Stimulated activated CD4-positive, alpha-beta T cell treated with anti-CD3 and anti-CD28 coated beads, Interleukin-2, amount 100 ng/mL, for 4 hours (primary cell): ENCODE measurements around the gene TTLL11.

ENCODE experiments used
- DNase-seq: peaks from one replicate; pipeline ENCODE4 v3.0.0-alpha.2; 2020; ENCODE audit warnings: low read depth

TTLL11 gene

DNA sequence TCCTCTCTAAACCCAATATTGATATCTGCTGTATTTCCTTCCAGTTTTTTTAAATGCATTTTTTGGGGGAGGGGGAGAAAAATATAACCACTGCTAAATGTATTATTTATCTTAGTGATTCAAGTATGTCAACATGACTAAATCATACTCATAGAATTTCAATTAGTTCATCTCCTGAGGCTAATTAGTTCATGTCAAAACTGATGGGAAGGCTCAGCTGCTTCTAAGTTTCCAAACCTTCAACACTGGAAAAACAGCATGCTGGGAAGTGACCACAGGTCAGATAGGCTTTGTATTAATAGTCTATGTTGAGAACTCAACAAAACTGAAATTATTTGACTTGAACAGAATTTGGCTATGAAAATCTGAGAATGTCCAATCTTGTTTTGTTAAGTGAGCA, 118.7 kb downstream of the TTLL11 start:
- DNase-seq: no peak

DNA sequence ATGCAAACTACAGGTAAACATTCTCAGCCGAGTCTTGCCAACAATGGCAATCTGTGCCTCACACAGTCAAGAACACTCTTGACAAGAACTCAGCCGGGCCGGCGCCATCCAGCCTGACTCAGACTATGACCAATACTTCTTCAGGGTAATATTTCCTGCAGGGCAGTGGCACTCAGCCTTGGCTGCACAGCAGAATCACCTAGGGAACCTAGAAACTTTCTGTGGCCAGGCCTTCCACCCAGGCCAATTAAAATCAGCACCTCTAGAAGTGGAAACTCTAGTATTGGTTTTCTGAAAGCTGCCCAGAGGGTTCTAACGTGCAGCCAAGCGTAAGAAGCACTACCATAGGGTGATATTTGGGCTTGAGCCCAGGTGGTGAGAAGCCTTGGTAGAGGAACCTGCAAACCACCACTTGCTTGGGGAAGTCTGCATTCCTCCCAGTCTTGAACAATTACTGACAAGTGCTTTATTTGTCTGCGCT, 120.6 kb downstream of the TTLL11 start:
- DNase-seq: no peak

DNA sequence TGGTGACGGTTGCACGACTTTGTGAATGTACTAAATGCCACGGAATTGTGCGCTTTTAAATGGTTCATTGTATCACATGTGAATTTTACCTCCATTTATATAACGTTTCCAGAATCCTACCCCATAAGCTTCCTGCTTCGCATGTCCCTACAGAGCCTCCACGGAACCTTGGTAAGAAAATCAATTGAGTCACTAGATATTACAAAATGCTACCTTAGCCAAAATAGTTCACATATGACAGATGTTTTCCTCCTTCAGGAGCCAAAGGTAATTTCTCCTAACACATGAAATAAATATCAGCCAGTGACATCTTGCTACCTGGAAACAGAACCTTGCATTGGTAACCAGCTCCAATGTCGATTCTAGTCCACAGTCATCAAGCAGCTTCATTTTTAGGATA, 125.1 kb downstream of the TTLL11 start:
- DNase-seq: no peak

DNA sequence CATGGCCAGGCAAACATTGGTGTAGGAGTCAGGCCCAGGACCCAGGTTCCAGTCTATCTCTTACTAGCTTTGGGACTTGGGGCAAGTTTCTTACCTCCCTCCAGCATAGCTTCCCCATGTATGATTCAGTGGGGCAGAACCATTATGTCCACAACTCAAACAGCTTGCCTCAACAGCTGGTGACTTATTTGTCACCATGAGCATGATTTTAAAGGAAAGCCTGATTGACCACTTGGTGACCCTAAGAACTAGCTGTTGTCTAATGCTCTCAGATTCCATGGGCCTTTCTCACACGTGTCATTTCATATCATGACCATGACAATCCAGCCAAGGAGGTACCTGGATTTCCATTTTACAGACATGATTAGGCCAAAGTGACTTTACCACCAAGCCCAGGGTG, 126.4 kb downstream of the TTLL11 start:
- DNase-seq: no peak

DNA sequence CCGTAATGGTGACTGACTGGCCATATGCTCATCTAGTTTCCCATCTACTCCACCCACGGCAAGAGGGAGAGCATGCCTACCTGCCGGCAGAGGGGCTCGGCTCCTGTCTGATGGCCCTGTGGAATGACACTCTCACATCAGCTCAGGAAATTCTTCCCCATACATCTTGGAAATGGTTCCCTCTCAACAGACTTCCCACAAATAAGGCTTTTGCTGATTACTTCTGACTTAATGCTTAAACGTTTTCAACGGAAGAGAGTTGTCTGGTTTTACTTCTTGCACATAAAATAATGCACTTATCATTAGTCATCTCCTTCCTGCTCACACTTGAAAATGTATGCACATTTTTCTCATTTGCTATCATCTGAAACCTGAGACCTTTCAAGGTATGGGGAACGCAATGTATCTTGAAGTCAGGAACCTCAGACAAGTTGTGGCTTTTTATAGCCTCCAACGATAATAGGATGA, 129.5 kb downstream of the TTLL11 start:
- DNase-seq: no peak

DNA sequence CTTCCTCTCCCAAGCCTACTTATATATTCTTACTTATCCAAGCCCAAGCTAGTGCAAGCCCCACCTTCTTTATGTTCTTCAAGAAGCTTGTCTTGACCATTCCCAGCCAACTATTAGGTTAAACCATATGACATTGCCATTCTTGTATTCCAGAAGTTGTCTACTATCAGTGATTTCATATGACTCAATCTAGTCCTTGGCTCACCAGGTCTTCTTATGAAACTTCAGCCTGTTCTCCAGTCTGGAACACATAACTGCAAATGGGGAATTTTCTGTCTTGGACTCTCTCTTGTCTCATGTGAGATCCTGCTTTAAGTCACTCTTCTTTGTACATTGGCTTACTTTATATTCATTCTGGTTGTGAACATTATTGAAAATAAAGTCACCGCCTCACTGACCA, 130.7 kb downstream of the TTLL11 start:
- DNase-seq: no peak

DNA sequence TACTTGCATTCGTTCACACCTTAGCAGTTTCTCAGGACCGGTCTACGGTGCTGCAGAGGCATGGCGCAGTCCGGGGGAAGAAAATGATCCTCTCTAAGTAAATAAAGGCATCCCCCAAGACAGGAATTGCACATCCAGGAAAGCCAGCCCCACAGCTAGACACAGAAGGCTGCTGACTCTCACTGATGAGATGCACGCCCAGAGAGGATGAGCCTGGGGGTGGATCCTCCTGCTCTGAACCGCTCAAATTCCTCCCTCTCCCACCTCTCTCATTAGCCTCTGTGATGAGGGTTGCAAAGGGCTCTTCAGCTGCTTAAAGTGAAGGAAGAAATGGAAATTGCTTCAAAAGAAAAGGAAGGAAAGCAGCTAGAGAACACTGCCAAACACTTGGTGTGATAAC, 132.4 kb downstream of the TTLL11 start:
- DNase-seq: no peak

DNA sequence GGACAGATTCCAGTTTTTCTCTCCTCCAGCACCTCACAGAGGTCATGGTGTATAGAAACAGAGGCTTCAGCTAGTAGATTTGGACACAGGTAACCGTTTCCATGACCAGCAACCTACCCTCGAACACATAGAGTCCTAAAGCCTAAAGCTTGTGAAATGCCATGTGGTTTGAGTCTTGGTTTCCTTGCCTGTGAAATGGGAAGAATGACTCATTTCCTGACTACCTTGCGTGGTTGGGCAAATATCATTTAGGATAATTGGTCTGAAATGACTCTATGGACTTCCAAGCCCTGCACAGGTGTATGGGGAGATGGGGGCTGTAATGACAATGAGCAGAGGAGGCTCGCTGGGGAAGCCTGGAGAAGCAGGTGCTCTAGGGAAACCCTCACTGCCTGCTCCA, 134.6 kb downstream of the TTLL11 start:
- DNase-seq: no peak

DNA sequence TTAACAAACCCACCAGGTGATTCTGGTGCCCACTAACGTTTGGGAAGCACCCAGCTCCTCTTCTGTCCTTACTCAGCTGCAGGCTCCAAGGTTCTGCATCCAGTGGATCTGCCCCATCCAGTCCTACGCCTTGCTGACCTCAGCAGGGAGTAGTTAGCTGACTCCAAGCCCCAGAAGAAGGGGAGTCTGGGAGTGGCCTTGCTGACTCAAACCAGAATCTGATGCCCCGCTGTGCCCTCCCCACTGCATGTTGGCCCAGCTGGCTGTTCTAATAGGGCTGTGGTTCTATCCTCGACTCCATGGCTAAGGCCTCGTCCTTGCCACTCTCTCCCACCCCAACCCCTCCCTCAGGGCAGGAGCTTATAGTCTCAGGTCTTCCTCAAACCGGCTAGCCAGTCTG, 136.3 kb downstream of the TTLL11 start:
- no peak for DNase-seq

DNA sequence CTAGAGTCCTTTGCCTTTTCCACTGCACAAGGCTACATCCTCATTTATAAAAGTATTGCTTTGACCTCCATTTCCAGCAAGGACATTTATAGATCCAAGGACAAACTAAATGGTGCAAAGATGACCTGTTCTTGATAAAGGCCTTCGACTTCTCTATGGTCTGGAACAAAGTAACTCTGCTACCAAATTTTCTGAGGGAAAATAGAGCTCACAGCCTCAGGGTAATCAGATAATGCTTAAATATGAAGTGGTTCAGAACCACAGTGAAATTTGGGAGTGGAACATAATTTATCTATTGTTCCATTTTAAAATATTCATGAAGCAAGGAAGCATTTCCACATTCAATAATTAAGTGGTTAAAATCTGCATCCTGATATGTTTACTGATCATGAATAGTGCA, 137.5 kb downstream of the TTLL11 start:
- no peak for DNase-seq

DNA sequence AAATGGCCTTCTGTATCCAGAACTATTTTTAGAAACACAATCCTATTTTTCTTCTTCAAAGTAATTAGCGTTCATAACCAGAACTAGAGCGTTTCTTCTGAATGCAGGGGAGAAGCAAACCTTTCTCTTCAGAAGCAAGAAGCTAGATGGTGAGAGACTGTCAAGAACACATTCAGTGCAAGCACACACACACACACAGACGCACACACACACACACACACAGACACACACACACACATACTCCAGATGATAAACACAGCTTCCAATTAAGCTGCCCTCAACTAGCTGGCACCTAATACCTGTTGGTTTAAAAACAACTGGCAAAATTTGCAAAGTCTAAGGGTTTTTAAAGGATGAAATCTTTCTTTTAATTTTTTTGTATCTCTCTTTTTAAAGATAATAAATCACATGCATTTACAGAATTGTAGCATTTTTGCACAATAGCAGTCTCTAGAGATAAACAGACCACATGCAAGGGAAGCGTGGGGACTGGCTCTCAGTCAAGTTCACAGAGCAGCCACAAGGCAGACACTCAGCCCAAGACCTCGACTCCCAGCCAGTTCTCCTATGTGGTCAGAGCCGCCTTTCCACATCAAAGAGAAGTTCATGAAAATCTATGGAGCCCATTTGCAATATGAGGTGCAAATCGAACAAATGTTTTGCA, 138.5 kb downstream of the TTLL11 start:
- no peak for DNase-seq

DNA sequence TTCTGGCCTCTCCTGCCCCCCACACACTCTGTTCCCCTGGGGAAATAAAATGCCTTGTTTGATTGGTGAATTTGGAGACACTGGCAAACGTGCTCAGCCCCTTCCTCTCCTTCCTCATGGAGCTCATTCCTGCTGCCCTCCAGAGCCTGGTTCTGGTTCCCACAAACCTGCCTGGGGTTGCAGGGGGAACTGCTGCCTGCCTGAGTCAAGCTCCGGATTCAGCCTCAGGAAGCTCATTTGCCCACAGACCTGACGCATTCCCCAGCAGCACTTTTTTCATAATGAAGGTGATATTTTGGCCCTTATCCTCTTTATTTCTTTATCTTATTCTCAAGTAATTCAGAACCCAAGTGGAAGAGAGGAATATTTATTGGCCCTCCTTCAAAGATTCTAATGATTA, 140.5 kb downstream of the TTLL11 start:
- no peak for DNase-seq

DNA sequence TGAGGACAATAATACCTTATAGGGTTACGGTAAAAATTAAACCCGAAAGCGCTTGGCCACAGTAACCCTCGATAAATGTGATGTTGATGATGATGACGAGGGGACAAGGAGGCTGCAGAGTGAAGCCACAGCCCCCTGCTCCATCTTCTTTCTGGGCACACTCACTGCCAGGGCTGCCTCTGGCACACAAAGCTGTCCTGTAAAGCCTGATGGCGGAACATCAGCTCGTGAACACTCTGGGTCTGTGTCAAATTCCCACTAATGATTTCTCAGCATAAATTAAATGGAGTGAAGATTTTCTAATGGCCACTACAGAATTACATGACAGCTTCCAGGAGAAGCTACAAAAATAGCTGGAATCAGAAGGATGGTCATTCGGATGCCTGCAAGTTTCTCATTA, 142.2 kb downstream of the TTLL11 start:
- no peak for DNase-seq

DNA sequence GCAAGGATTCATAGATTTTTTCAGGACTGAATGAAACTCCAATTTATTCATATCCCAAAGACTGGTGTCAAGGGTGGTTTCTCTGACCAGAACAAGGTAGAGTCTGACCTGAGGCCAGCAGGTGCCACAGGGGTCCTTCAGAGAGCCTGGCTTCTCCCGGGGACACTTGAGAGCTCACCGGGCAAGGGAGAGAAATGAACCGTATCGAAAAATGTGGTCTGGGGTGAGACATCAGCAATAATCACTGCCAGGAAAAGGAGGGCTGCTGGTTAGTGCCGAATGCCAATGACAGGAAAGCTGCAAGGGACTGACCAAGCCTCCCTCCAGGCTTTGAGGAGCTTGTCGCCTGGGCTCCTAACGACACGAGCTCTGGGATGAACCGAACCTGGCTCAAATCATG, 142.7 kb downstream of the TTLL11 start:
- DNase-seq: no peak

DNA sequence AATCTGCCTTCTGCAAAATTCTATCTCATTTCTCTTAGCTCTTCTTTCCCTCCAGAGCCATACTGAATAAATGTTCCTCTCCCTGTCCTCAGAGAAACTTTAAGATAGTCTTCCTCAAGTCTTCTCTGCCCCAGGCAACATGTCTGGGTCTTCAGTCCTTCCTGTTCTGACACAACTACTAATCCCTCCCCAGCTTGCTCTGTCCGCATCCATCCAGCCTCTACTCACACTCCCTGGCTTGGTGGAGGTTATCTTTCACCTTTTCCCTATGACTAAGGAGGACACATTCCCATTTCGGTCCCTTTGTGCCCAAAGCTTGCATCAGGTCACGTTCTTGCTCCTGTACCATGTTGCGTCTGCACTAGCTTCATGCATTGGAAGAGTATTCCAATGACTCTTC, 143.3 kb downstream of the TTLL11 start:
- DNase-seq: no peak

DNA sequence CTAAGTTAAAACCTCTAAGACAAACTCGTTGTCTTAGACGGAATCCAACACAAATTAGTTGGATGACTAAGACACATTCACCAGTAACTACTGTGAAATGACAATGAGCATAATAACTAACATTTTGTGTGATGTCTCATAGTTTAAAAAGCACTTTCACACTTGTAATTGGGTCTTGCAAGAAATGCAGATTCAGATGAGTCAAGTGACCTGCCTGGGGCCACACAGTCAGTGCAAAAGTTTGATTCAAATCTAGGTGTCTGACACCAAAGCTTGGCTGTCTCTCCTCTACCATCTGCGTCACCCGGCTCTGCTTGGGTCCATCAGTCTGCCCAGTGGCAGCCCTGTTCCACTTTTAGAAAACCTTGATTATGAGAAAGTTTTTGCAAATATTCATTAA, 143.7 kb downstream of the TTLL11 start:
- no peak for DNase-seq

DNA sequence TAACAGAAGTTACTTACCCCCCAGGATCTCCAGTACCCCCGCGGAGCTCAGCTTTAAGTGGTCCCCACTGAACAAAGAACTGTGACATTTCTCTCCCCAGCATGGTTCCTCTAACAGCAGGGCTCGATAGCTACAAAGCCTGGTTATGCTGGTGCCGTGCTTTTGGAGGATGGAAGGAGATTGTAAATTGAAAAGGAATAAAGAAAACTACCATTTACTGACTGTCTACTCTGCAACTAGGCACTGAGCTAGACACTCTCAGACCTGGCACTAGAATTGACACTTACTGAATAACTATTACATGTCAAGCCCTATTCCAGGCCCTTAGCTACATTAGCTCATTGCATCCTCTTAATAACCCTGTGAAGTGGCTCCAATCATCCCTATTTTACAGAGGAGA, 145.3 kb downstream of the TTLL11 start:
- DNase-seq: no peak

DNA sequence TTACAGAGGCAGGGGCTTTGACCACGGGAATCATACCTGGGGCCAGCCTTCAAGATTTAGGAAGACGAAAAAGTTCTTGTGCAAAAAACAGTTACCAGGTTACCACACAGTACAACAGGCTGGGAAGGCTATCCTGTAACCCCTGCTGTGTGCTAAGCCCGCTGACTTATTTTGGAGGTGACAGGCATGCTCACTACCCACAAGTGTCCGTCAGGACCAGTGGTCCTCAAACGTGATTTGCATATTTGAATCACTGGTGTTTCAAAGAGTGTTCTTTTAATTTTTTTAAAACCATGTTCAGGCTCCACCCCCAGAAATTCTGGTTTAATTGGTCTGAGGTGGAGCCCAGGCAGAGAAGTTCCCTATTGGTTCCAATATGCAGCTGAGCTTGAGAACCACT, 146.6 kb downstream of the TTLL11 start:
- no peak for DNase-seq

DNA sequence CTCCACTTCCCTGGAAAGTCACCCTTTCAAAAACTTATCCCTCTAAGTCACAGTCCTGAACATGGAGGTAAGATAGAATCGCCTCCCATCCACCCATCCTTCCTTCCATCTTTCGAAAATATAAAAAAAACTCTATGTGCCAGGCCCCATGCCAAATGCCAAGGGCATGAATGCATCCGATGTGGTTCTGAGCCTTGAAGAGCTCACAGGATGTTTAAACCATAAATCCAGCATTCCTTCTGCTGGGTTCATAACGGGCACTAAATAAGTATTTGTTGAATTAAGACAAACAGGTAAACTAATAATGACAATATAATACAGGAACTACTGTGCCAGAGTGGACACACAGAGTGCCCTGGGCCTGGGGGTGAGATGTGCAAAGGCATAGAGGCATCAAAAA, 147.3 kb downstream of the TTLL11 start:
- DNase-seq: no peak

DNA sequence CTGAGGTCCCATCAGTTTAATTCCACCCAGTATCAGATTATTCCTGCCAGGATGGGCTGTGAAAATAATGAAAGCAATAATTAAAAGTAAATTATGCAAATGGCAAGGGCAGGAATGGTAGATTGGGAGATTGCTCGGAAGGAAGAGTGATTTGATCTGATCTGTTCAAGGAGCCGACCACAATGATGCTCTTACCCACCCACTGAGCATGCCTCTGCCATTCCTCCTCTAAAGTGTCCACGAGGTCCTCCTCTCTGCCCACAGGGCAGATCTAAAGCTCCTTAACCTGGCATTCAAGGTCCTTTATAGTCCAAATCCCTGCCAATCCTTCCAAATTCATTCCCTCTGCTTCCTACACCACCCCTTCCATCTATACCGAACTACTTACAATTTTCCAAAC, 147.8 kb downstream of the TTLL11 start:
- DNase-seq: no peak

DNA sequence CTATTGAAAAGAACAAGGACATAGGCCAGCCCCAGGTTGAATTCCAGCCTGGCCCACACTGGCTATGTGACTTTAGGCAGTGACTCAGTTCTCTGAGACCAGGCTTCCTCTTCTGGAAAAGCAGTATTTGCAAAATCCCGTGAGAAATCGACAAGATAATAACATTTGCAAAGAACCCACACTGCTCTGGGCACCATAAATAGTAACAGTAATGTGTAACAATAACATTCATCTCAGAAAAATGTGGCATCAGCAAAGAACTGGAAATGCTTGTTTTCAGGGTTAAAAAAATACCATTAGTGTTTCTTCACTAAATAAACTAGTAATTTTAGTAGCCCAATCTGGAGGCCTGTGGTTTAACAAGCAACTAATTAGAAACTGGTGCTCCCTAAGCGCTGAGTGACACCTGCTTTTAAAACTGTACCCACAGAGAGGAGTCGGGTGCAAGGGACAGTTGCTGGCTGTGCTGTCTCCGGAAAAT, 148.4 kb downstream of the TTLL11 start:
- DNase-seq: no peak

DNA sequence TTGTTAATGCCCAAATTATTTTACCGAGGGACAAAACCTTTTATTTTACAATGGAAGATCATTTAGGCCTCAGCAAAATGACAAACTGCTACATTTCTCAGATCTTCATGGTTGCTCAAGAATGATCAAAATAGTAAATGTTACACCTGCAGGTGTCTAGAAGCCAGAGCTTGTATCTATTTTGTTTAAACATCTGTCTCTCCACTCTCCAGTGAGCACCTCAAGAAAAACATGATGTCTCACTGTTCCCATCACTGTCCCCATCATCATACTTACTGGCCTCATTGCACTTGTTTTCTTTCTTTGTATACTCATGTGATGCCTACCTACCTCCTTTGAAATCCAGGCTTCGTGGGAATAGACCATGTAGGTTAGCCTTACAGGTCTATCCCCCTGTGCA, 149.6 kb downstream of the TTLL11 start:
- DNase-seq: no peak

DNA sequence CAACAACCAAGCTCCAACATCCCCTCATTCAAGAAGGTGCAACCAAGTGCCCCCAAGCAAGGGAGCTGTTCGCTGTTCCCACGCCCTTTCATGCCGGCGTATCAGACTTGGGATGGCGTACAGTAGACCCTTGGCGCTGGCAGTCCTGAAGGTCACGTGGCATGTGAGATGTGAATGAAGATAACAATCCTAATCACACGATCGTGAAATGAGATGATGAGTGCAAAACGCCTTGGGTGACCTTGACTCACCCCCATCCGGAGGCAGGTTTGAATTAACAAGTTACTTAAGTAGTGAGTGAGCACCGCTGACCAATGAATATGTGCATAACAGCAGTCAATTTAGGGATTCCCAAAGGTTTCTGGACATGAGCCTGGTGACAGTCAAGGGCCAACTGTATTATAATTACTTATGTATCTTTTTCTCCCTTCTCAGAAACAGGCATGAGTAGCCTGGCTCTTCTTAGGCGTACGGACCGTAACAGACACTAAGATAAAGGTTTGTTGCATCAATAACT, 150.2 kb downstream of the TTLL11 start:
- DNase-seq: no peak

DNA sequence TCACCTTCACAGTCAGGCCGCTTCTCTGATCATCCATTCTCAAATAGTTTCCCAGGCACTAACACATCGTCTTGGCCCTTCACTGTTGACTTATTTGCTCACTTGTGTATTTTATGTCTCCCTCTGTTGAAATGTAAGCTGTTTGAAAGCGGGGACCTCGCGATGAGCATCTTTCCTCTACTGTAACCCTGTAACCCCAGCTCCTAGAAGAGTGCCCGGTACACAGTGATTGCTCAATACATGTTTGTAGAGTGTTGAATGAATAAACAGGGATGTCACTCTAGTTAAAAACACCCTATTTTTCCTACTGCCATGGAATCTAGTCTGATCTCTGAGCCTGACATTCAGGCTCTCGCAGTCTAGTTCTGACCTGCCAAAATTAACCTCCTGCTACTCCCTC, 150.8 kb downstream of the TTLL11 start:
- no peak for DNase-seq
